GM12892 (cell line): ENCODE data around the gene KRTAP16-1.

Experiments used
- POLR2A ChIP-seq: IDR thresholded peaks from 2 replicates; pipeline ENCODE4 v1.6.1; 2011; ENCODE audit warnings: low read depth, low read length, control low read depth
- POLR2AphosphoS5 ChIP-seq: IDR thresholded peaks from 2 replicates; pipeline ENCODE4 v1.6.1; 2011; ENCODE audit warnings: low read depth, low read length, control low read depth
- TAF1 ChIP-seq: IDR thresholded peaks from 2 replicates; pipeline ENCODE4 v1.6.1; 2011; ENCODE audit warnings: low read depth, mild to moderate bottlenecking, control low read depth, low read length, borderline replicate concordance

DNA sequence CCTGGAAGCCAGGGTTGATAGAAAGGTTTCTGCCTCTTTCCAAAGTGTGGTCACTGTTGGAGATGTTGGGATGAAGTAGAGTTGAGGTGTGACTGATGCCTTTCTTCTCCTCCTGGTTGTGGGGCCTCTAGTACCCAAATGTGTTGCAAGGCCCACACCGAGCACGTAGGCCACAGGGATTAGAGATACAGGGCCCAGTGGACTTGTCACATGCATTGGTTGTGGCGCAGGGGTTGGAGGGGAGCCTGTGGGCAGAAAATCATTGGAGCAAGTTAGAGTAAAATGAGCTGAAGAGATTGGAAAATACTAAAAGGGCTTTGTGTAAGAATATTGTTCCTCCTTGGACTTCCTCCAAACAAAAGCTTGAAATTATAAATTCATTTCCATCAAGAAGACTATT lies 36.9 kb upstream of the KRTAP16-1 start:
- TF ChIP-seq POLR2AphosphoS5 (no peak), POLR2A (no peak), TAF1 (no peak)
